ENCODE measurements around the gene SAPCD1.

Gene SAPCD1

DNA sequence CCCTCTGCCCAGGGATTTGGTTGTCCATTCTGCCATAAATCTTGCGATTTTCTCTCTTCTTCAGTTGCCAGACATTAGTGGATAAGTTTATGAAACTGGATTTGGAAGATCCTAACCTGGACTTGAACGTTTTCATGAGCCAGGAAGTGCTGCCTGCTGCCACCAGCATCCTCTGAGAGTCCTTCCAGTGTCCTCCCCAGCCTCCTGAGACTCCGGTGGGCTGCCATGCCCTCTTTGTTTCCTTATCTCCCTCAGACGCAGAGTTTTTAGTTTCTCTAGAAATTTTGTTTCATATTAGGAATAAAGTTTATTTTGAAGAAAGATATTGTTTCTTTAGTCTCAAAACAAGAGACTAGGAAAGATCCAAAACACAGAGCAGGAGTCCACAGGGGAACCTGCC, at the start of gene SAPCD1:
SAPCD1 (plus strand) TSS at position 301 of the 400 bp plus-strand sequence. CDS start 399 bp downstream, outside the sequence.
- no peak for DNase-seq (ENCODE audit: low read depth in 2 of 2)

DNA sequence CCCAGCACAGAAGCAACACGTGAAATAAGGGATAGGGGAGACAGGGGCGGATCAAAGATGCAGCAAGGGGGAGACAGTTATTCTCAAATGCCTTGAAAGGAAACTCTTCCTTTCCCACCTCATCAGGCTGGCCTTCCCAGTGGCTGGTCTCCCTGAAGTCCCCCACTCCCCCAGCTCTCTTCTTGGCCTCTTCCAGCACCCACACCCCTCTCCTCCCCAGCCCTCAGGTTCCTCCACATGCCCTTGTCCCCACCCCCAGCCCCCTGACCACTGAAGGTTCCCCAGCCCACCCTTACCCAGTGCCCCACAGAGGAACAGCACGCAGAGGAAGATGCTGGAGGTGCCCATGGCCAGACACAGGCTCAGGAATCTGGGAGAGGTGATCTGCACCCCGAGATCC, 49.0 kb upstream of the SAPCD1 start:
- no peak for DNase-seq (ENCODE audit: low read depth in 2 of 2)

DNA sequence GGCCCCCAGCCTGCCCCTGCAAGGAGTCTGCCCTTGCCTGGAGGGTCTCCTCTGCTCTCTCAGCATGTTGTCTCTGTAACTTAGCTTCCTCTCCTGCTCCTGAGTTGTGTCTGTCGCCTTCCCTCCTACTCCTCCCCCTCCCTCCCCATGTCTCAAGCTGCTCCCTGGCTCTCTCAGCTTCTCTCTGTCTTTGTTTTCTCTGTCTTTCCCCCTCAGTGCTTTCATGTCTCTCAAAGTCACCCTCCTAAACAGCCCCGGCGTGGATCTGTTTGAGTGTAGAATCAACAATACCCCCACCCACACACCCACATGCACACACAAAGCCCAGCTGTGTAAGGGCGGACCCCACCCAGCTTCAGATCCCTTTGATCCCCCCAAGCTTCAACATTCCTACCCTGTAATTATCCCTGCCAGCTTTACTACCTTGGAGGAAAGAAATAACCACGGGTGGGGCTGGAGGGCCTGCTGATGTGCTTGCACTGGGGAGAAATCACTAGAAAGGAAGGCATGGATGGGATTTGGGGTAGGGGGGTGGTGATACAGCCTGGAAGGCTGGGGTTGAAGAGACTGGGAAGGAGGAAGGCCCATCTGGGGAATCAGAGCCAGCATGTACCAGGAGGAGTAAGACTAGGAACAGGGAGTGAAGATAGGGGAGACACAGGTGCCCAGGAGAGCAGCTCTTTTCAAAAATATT, 48.3 kb upstream of the SAPCD1 start:
- DNase-seq (ENCODE audit: low read depth in 2 of 2) = no peak

DNA sequence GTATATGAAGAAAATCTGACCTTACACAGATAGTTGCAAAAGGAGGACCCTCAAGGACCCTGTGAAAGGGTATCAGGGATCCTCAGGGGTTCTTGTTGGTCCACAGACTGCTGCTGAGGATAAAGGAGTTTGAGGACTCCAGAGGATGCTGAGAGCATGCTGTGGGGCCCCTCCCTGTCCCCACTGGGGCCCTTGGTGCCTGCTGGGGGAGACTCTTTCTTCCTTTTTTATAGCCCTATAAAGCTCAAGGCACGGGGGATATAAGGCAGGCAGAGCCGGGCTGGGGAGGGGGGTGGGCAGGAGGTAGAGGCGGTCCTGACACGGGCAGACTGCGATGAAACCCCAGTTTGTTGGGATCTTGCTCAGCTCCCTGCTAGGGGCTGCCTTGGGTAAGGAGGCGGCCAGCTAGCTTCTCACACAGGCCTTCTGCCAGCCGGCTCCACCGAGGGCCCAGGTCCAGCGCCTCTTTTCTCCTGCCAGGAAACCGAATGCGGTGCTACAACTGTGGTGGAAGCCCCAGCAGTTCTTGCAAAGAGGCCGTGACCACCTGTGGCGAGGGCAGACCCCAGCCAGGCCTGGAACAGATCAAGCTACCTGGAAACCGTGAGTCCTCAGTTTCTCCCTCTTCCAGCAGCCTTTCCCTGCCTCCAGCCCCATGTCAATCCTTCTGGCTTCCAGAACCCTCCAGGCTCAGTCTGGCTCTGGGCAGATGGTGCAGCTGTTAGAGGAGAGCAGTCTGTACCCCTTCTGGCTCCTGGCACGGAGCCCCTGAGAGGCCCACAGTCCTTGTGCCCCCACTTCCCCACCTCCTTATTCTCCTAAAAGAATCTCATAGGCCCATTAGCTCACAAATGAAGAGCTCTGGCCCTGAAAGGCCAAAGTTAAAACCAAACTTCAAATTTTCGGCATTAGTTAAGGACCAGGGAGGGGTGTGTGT, 47.2 kb upstream of the SAPCD1 start, which contains the start of gene LY6G6D:
LY6G6D (plus strand) TSS at position 327 of the 937 bp plus-strand sequence; CDS start at position 335, 8 bp downstream.
- DNase-seq (ENCODE audit: low read depth in 2 of 2) = no peak

DNA sequence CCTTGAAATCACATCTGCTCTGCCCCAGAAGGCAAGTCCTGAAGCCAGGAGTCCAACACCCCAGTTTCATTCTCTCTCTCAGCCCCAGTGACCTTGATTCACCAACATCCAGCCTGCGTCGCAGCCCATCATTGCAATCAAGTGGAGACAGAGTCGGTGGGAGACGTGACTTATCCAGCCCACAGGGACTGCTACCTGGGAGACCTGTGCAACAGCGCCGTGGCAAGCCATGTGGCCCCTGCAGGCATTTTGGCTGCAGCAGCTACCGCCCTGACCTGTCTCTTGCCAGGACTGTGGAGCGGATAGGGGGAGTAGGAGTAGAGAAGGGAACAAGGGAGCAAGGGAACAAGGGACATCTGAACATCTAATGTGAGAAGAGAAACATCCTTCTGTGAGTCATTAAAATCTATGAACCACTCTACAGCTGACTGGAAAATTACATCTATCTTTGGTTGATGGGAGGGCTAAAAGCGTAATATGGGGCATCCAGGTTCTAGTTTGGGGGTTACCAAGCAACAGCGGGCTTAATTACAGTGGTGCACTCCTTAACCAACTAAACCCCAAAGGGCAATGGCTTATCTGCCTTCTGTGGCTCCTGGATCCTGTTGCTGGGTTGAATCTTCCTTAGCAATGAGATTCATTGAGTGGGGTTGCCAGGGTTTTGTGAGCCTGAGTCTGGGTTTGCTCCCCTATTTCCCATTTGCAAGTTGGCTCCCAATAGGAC, 44.8 kb upstream of the SAPCD1 start:
- no peak for DNase-seq (ENCODE audit: low read depth in 2 of 2)

DNA sequence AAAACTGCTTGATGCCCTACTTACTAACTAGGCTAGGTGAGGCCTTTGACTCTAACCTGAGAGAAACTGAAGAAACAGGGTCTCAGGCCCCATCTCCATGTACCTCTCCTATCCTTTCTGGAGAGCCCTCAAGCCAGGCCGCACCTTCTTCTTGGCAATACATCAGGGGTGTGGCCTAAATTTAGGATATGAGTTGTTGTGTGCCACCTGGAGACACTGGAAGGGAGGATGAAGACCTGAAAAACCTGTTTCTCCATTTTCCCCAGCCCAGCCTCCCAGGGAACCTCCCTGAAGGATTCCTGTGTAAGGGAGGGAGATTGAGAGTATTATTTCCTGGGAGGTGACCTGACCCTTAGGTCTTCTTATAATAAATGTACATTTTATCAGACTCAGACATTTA, 44.2 kb upstream of the SAPCD1 start:
- DNase-seq (ENCODE audit: low read depth in 2 of 2) = no peak

DNA sequence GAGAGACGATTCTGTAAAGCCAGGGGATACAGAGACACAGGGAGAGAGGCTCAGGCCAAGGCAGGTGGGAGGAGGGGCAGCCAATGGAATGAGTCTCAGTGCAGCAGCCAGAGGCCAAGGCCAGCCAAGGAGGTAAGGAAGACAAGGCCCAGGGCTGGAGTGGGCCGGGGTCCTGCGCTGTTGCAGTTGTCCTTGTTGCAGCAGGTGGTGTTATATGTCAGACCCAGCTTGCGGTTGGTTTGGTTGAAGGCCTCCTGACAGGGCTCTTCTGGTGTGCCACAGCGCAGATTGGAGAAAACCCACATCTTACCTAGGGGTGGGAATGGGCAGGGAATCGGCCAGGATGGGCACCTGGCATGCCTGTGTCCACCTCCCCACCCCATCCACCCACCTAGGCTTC, 43.5 kb upstream of the SAPCD1 start:
- no peak for DNase-seq (ENCODE audit: low read depth in 2 of 2)

DNA sequence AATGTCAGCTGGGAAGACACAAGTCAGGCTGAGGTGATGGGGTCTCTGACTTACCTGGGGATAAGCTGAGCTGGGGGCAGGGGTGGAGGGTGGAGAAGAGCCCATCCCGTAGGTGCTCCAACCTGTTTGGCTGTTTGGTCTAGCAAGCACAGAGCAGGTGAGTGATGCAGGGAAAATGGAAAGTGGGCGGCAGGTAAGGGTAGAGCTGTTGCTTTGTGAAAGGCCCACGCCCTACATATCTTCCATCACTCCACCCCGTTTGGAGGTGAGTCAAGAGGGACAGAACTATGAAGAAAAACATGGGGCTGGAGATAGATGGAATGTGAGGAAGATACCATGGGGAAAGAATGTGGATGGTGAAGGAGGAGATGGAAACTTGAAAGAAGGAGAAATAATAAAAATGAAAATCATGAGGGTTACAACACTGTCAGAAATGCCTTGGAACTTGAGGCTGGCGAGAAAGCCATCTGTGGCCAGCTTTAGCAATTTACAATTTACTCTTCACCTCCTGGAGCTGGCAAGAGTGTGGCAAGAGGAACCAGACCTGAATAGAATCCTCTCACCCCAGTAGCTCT, 42.2 kb upstream of the SAPCD1 start:
- DNase-seq (ENCODE audit: low read depth in 2 of 2) = no peak

DNA sequence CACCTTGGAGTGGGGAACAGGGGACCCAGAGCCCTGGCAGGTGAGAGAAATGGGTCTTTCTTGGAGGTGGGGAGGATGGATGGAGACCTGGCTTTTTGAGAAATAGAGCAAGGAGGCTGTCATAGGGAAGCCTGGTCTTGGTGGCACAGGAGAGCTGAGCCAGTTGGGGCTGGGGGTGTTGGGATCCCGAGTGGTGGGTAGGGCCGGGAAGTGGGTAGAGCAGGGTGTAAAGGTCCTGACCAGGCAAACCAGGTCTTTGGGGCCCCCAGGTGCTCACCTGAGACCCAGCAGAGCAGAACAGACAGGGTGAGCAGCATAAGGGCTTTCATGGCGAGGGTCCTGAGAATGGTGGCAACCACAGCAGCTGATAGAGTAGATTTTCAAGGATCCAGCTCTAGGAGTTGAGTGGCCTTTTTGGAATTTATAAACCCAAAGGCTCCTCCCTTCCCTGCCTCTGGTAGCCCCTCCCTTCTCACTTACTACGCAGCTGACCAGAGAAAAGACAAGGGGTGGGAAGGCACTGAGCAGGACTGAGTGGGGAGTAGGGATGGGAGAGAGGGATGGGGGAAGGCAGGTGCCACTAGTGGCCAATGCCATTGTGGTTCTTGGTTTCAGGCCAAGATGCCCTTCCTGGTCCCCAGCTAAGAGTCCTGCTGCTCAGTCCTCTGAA, 41.0 kb upstream of the SAPCD1 start, which contains the start of gene LY6G6C:
LY6G6C (minus strand) TSS at position 396 of the 670 bp plus-strand sequence; CDS start at position 329, 67 bp downstream.
- no peak for DNase-seq (ENCODE audit: low read depth in 2 of 2)

DNA sequence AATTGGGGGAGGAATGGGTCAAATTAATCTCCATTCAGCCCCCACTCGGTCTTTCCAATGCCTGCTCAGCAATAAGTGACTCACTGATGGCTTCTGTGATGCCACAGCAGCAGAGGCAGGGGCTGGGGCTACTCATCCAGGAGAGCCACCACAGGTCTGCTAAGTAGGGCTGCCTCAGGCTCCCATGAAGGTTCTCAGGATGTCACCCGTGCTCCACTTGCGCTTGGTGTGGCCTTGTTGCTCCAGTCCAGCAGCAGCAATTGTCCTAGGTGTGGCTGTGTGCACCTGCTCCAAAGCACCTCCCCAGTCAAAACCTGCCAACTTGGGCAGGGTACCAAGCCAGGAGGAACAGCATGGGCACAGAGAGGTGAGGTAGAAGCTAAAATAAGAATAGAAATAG, 40.3 kb upstream of the SAPCD1 start:
- DNase-seq (ENCODE audit: low read depth in 2 of 2) = no peak

DNA sequence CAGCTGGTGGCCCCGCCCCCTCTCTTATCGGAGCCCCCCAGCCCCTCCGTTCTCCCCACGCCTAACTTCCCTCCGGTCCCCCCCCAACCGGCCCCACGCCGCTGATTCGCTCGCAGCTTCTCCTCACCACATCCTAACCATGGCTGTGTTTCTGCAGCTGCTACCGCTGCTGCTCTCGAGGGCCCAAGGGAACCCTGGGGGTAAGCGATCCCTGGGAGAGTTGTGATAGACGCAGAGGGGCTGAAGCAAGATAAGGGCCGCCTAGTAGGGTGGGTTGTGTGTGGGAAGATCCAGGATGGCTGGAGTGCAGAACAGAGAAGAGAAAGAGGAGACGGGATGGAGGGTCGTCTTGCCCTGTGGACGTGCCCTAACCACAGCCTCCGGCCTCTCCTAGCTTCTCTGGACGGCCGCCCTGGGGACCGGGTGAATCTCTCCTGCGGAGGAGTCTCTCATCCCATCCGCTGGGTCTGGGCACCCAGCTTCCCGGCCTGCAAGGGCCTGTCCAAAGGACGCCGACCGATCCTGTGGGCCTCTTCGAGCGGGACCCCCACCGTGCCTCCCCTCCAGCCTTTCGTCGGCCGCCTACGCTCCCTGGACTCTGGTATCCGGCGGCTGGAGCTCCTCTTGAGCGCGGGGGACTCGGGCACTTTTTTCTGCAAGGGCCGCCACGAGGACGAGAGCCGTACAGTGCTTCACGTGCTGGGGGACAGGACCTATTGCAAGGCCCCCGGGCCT, 39.0 kb upstream of the SAPCD1 start, which contains the start of gene MPIG6B:
MPIG6B (plus strand) TSS at position 129 of the 735 bp plus-strand sequence; CDS start at position 140, 11 bp downstream.
- DNase-seq (ENCODE audit: low read depth in 2 of 2) = no peak

DNA sequence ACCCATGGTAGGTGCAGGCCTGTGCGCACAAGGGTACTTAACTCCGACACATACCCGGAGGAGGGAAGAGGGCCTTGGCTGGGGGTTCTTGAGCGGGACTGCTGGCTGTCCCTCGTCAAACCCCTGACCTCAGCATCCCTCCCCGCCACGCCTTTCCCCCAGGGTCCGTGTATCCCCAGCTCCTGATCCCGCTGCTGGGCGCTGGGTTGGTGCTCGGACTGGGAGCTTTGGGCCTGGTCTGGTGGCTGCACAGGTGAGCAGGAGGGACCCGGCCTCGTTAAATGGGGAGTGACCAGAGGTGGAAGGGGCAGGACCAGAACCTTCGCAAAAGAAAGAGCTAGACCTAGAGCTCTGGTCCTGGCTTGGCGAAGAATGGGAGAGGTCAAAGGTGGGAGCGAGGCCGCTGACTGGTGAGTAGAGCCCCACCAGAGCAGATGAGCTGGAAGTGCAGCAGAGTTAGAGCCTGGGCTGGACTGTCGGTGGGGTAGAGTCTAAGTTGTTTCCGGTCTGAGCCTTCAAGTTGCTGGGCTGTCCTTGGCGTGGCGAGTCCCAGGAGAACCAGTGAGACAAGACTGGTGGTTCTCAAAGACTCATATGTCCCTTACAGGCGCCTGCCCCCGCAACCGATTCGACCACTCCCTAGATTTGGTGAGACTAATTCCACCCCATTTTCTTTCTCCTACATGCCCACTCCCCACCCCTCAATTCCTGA, 38.3 kb upstream of the SAPCD1 start:
- DNase-seq (ENCODE audit: low read depth in 2 of 2) = no peak

DNA sequence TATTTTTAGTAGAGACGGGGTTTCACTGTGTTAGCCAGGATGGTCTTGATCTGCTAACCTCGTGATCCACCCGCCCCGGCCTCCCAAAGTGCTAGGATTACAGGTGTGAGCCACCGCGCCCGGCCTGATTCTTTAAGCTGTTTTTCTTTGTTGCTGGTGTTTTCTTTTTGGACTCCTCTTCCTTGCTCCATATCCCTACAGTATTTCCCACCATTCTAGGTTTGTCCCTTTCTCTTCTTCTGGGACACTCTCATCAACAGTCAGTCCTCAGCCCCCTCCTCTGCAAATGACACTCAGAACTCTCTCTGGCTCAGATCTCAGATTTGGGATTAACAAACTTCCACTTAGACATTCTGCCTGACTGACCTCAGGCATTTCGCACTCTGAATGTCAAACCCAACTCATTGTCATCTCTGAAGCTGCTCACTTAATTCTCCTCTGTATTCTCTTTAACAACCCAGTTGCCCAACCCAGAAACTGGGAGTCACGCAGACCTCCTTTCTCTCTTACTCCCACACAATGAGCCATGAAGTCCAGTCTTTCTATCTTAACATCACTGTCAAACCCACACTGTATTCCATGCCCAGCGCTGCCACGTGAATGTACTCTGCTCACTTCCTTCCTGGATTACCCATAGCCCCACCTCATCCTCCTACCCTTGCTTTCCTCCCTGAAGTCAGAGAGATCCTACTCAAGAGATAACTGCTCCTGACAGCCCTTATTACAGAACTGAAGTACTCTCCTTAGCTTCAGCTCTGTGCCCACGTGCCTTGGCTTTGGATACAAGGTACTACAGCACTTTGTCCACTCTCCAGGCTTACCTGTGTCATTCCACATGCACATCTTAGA, 36.7 kb upstream of the SAPCD1 start:
- DNase-seq (ENCODE audit: low read depth in 2 of 2) = no peak

DNA sequence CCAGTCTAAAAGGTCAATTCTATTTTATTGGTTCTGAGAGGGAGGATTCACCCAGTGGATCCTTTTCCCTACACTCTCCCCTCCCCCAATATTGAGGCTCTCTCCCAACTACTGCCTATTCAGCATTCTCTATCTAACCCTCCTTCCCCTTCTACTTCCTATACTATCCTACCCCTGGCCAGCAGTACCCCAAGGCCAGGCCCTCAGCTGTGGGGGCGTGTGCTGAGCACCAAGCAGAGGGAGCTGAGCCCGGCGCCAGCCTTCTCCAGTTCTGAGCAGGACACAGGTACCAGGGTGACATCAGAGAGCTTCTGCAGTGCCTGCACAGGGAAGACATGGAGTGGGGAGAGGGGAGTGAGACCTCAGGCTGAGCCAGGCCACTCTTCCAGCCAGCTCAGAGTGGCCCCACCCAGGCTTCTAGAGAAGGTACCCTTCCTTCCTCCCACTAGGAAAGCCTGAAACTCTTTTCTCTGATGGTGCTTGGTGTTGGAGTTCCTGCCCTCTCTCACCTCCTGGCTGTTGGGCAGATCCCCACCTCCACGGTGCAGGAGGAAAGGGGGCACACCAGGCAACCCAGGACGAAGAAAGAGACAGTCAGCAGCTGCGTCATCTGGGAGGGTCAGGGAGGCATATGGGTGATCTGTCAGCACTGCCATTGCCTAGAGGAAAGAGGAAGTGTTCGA, 35.3 kb upstream of the SAPCD1 start:
- no peak for DNase-seq (ENCODE audit: low read depth in 2 of 2)

DNA sequence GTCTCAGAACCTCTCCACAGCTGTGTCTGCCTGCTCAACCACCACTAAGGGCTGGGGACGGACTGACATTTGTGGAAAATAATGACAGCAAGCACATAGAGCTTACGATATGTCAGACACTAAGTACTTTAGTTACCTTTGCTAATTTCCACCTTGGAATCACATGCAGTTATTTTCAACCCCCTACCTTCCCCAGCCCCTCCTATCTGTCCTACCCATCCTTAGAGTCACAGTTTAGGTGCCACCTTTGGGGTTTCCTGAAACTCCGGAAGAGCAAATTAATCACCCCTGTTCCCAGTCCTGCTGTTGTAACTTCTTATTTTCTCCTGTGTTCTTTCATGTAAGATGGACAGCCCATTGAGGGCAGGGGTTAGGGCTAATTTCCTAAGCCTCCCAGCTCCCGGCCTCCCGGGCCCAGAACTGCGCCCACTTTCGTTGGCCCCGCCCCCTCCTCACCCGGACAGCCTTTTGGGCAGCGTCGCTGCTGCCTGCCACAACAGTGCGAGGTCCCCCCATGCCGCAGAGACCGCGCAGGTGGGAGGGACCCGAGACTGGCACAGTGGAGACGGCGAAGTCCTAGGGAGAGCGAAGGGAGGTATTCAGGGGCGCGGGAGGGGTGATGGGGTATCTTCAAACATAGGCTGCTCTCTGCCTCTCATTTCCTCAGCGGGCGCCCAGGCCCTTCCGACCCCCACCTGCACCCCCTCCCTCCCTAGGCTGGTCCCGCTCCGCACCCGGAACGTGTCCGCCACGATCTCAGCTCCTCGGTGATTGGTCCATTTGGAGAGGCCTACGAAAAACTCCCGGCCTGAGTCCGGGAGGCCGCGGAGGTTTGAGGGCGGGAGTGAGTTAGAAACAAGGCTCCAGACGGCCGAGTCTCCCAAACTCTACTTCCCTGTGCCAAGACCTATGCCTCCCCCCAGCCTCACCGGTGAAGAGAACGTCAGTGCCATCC, 34.5 kb upstream of the SAPCD1 start:
- DNase-seq (ENCODE audit: low read depth in 2 of 2) = no peak

DNA sequence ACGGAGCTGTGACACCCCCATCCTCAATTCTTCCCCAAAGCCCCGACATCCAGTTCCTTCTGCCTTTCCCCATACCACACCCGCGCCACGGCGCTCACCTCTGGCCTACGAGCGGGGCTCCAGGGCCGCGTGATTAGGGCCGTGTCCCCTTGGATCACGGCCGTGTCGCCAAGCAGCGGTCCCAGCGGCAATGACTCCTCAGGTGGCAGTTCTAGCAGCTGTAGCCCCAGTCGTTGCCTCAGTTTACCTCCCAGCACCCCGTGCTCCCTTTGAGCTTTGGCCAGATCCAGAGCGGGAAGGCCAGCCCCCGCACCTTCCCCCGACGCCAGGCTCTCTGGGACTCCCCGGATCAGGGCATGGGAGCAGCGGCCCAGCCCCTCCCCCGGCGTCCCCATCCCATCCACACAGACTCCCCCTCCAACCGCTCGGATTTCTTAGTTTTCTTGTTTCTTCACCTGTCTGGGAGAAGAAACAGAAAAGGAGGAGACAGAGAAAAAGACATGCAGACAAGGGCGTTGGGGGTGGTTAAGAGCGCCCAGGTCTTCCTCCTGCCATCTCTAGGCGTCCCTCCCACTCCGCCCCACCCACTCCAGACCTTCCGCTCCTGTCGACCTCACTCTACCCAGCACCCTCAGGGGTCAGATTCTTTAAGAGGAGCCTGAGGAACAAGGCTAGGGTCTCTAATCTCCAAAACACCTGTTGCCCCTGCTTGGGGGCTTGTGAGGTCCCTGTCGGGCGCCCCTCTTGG, 33.5 kb upstream of the SAPCD1 start, which contains the start of gene DDAH2:
DDAH2 (minus strand) TSS at position 533 of the 748 bp plus-strand sequence; CDS start at position 395, 138 bp downstream.
- DNase-seq (ENCODE audit: low read depth in 2 of 2) = no peak

Measured in stimulated activated CD8-positive, alpha-beta memory T cell treated with anti-CD3 and anti-CD28 coated beads, Interleukin-2, amount 100 ng/mL, for 1 hour (primary cell).